ENCODE measurements around the gene LRRK1. TPM values are rescaled to one million over a fixed set of nuclear protein-coding genes. Genes with fewer than 3 reads are reported as not detected.

The LRRK1 gene
- total RNA-seq, 1 donor, result 5.5 TPM

DNA sequence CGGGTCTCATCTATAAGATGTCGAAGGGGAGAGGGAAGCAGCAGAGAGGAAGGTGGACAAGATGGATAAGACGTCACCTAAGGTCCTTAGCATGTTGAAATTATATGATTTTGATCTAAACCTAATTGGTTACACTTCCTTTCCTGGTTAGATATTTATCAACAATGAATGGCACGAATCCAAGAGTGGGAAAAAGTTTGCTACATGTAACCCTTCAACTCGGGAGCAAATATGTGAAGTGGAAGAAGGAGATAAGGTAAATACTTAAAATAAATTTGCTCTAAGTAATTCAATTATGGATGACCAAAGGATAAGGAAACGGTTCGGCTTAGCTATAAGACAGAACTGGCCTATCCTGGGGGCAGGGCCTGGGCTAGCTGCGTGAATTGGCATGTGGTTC lies 34.0 kb upstream of the LRRK1 start:
- H3K4me1 ChIP-seq (ENCODE audit: insufficient read depth, low read length), result no peaks in the 10 kb centered on the region
- H3K27me3 ChIP-seq (ENCODE audit: insufficient read depth, low read length), result peaks cover 87% of the 10 kb centered on the region
- no peak overlapping the region for H3K4me3 ChIP-seq (ENCODE audit: low read length)
- no peaks in the 10 kb centered on the region for H3K9me3 ChIP-seq (ENCODE audit: low read depth, low read length)

DNA sequence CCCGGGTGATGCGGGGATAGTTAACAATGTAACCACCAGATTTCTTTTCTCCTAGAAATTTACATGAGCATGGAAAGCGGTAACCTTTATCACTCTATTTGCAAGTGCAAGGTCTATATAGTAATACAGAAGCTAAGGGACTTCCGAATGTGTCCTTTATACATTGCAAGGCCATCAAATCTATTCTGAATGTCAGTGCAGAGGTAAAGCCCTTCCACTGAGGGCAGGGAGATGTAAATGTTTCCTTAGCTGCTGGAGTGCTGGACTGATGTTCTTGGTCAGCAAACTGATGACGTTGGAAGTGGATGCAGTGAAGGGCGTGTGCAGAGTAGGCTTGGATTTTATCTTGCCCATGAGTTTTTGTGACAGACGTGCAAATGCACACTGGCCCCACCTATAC lies 33.3 kb upstream of the LRRK1 start:
- Histone ChIP-seq H3K4me1 (ENCODE audit: insufficient read depth, low read length) (no peaks in the 10 kb centered on the region), H3K27me3 (ENCODE audit: insufficient read depth, low read length) (peaks cover 87% of the 10 kb centered on the region), H3K4me3 (ENCODE audit: low read length) (no peak overlapping the region), H3K9me3 (ENCODE audit: low read depth, low read length) (no peaks in the 10 kb centered on the region)

DNA sequence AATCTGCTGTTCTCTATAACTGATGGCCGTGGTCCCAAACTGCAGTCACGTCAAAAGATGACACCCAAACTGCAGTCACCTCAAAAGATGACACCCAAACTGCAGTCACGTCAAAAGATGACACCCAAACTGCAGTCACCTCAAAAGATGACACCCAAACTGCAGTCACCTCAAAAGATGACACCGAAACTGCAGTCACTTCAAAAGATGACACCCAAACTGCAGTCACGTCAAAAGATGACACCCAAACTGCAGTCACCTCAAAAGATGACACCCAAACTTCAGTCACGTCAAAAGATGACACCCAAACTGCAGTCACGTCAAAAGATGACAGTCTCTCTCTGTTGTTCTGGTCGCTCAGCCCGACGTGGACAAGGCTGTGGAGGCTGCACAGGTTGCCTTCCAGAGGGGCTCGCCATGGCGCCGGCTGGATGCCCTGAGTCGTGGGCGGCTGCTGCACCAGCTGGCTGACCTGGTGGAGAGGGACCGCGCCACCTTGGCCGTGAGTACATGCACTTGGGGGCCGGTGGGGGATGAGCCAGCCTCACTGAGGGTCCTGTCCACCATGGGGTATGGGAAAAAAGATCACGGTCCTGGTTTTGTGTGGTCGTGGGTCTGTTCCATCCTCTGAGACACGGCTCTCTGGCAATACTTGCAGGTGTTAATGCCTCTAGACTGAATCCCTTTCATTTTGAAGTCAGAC lies 31.8 kb upstream of the LRRK1 start:
- H3K27me3 ChIP-seq (ENCODE audit: insufficient read depth, low read length), result peaks cover 84% of the 10 kb centered on the region
- no peaks in the 10 kb centered on the region for H3K9me3 ChIP-seq (ENCODE audit: low read depth, low read length)
- no peak overlapping the region for H3K4me3 ChIP-seq (ENCODE audit: low read length)
- H3K4me1 ChIP-seq (ENCODE audit: insufficient read depth, low read length), result no peaks in the 10 kb centered on the region

GRCh38 chr15:100889385-100890050 lies 29.6 kb upstream of the LRRK1 start:
- no peaks in the 10 kb centered on the region for H3K4me1 ChIP-seq (ENCODE audit: insufficient read depth, low read length)
- H3K9me3 ChIP-seq (ENCODE audit: low read depth, low read length), result no peaks in the 10 kb centered on the region
- H3K27me3 ChIP-seq (ENCODE audit: insufficient read depth, low read length), result peaks cover 68% of the 10 kb centered on the region
- no peak overlapping the region for H3K4me3 ChIP-seq (ENCODE audit: low read length)

DNA sequence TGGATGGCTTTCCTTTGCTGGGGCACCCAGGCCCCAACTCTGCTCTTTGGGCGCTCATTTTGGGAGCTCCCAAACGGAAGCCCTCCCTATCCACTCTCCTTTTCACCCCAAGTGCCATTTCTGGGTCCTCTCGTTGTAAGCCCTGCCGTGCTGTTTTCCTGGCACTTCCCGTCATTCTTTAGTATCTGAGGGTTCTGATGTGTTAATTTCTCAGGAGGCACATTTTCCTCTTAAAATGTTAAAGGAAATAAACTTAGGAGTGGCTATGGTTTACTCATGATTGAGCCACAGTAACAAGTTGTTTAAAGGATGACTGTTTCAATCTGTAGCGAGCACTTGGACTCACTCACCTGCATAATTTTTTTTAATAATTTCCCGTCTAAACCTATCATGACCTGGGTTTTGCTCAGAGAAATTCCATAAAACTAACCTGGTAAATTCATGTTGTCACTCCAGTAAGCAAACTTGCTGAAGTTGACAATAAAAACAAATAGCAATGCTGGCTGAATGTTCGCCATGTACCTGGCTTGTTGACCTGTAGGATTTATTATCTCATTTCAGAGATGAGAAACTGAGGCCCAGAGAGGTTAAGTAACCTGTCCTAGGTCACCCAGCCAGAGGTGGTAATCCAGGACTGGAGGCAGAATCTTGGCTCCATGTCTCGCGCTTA lies 29.0 kb upstream of the LRRK1 start:
- peaks cover 61% of the 10 kb centered on the region for H3K27me3 ChIP-seq (ENCODE audit: insufficient read depth, low read length)
- no peak overlapping the region for H3K4me3 ChIP-seq (ENCODE audit: low read length)
- no peaks in the 10 kb centered on the region for H3K9me3 ChIP-seq (ENCODE audit: low read depth, low read length)
- no peaks in the 10 kb centered on the region for H3K4me1 ChIP-seq (ENCODE audit: insufficient read depth, low read length)

- Histone ChIP-seq H3K9me3 (ENCODE audit: low read depth, low read length) (no peaks in the 10 kb centered on the region), H3K4me1 (ENCODE audit: insufficient read depth, low read length) (no peaks in the 10 kb centered on the region), H3K27me3 (ENCODE audit: insufficient read depth, low read length) (peaks cover 56% of the 10 kb centered on the region), H3K4me3 (ENCODE audit: low read length) (no peak overlapping the region)
These were observed 28.3 kb upstream of the LRRK1 start for GRCh38 chr15:100890850-100891249.

GRCh38 chr15:100891307-100892012 lies 27.7 kb upstream of the LRRK1 start:
- Histone ChIP-seq H3K9me3 (ENCODE audit: low read depth, low read length) (no peaks in the 10 kb centered on the region), H3K27me3 (ENCODE audit: insufficient read depth, low read length) (peaks cover 50% of the 10 kb centered on the region)

DNA sequence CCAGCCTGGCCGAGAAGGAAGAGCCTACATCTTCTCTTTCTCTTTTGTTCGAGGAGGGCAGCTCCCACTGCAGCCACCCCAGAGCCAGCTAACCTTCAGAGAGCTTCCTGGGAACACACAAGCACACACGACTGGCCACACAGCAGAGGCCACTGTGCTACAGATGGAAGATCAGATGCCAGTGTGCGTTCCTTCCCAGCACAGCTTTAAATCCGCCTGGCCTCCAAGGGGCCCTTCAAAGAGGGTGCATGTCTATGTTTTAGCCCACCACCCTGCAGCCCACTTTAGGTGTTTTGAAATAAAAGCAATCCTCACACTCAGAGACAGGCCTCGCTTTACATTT lies 27.2 kb upstream of the LRRK1 start:
- H3K4me3 ChIP-seq (ENCODE audit: low read length), result no peak overlapping the region
- peaks cover 45% of the 10 kb centered on the region for H3K27me3 ChIP-seq (ENCODE audit: insufficient read depth, low read length)
- H3K9me3 ChIP-seq (ENCODE audit: low read depth, low read length), result no peaks in the 10 kb centered on the region
- H3K4me1 ChIP-seq (ENCODE audit: insufficient read depth, low read length), result no peaks in the 10 kb centered on the region

More at GRCh38 chr15:100891307-100892012, 27.7 kb upstream of the LRRK1 start:
- Histone ChIP-seq H3K4me3 (ENCODE audit: low read length) (no peak overlapping the region), H3K4me1 (ENCODE audit: insufficient read depth, low read length) (no peaks in the 10 kb centered on the region)

DNA sequence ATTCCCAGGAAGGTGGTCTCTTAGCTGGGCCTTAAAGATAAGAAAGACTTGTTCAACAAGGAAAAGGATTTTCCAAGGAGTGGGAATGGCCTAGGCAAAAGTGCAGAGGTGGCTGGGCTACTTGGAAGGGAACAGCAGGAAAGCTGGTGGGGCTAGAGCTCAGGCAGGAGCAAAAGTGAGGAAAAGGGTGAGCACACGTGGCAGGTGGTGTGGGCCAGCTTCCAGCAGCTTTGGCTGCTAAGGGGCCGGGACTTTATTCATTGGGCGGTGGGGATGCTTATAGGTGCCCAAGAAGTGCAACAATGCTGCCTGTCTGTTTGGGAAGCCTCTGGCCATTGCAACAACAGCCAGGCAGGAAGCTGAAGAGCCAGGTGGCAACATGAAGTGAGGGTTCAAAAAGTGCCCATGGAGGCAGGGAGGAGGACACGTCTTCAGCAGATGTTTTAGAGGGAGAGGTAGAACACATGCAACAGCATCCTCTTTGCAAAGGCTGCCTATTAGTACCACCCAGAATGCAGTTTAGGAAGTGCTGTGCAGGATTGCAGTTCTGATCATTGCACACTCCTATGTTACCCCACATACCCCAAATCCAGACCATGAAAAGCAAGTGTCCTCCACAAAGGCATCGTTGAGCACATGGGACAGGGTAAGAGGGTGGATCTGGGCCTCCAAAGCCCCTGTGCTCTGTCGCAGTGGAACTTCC lies 25.7 kb upstream of the LRRK1 start:
- Histone ChIP-seq H3K27me3 (ENCODE audit: insufficient read depth, low read length) (peaks cover 39% of the 10 kb centered on the region), H3K9me3 (ENCODE audit: low read depth, low read length) (no peaks in the 10 kb centered on the region), H3K4me3 (ENCODE audit: low read length) (no peak overlapping the region)

DNA sequence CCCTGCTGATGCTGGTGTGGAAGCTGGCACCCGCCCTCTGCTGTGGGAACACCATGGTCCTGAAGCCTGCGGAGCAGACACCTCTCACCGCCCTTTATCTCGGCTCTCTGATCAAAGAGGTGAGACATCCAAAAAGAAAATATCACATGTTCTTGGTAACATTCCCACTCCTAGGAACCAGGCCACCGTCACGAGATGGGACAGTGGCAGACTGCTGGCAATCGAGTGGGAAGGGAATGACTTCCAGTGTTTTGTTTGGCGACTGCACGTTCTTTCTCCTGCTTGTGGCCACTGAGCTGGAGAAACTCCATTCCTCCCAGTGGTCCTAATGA lies 25.2 kb upstream of the LRRK1 start:
- H3K4me1 ChIP-seq (ENCODE audit: insufficient read depth, low read length), result no peaks in the 10 kb centered on the region
- peaks cover 34% of the 10 kb centered on the region for H3K27me3 ChIP-seq (ENCODE audit: insufficient read depth, low read length)
- no peaks in the 10 kb centered on the region for H3K9me3 ChIP-seq (ENCODE audit: low read depth, low read length)
- H3K4me3 ChIP-seq (ENCODE audit: low read length), result no peak overlapping the region

More for the DNA sequence above, 25.7 kb upstream of the LRRK1 start:
- H3K4me1 ChIP-seq (ENCODE audit: insufficient read depth, low read length), result no peaks in the 10 kb centered on the region

DNA sequence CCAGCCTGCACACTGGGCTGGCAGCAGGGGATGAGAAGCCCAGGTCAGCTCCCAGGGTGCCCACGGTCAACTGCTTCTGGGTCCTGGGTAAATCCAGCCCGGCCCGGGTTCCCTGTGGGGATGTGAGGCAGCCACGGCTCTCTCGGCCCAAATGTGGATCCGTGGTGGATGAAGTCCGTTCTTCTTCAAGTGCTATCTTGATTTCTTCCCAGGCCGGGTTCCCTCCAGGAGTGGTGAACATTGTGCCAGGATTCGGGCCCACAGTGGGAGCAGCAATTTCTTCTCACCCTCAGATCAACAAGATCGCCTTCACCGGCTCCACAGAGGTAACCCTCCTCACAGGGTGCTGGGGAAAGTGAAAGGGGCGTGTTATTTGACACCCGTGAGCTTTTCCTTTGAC lies 23.4 kb upstream of the LRRK1 start:
- Histone ChIP-seq H3K9me3 (ENCODE audit: low read depth, low read length) (no peaks in the 10 kb centered on the region), H3K4me1 (ENCODE audit: insufficient read depth, low read length) (no peaks in the 10 kb centered on the region), H3K27me3 (ENCODE audit: insufficient read depth, low read length) (peaks cover 19% of the 10 kb centered on the region), H3K4me3 (ENCODE audit: low read length) (no peak overlapping the region)

GRCh38 chr15:100897221-100898151 lies 21.7 kb upstream of the LRRK1 start:
- peaks cover 6% of the 10 kb centered on the region for H3K27me3 ChIP-seq (ENCODE audit: insufficient read depth, low read length)
- peaks cover 4% of the 10 kb centered on the region for H3K4me1 ChIP-seq (ENCODE audit: insufficient read depth, low read length)
- no peak overlapping the region for H3K4me3 ChIP-seq (ENCODE audit: low read length)
- H3K9me3 ChIP-seq (ENCODE audit: low read depth, low read length), result no peaks in the 10 kb centered on the region

DNA sequence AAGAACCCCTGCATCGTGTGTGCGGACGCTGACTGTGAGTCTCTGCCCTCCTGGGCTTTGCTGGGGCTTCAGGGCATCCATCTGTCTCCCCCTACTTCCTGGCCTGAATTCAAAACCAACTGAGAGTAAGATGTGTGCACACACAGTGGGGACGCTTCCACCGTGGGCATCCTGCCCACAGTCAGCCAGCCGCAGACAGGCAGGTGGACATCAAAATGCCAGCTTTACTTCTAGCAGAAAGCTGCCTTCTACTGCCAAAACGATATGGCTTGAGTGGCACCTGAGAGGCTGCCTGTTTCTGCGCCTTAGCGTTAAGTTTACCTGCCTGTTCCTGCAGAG lies 21.0 kb upstream of the LRRK1 start:
- Histone ChIP-seq H3K27me3 (ENCODE audit: insufficient read depth, low read length) (no peaks in the 10 kb centered on the region), H3K4me3 (ENCODE audit: low read length) (no peak overlapping the region), H3K4me1 (ENCODE audit: insufficient read depth, low read length) (peaks cover 8% of the 10 kb centered on the region), H3K9me3 (ENCODE audit: low read depth, low read length) (no peaks in the 10 kb centered on the region)
